NCI-H524 treated with DMSO at 0.1 percent for 48 hours (cell line): ENCODE data around the gene PLCD4.

Experiments used
- DNase-seq: peaks from one replicate; lab custom pipeline; 2025; lab: John Stamatoyannopoulos, UW

The PLCD4 gene

GRCh38 chr2:218621007-218621406, 13.3 kb downstream of the PLCD4 start:
- DNase-seq = no peak

GRCh38 chr2:218622606-218623365, 15.1 kb downstream of the PLCD4 start:
- DNase-seq = no peak

GRCh38 chr2:218623366-218623705, 15.6 kb downstream of the PLCD4 start:
- DNase-seq = no peak

GRCh38 chr2:218626369-218626768, 18.7 kb downstream of the PLCD4 start:
- no peak for DNase-seq

DNA sequence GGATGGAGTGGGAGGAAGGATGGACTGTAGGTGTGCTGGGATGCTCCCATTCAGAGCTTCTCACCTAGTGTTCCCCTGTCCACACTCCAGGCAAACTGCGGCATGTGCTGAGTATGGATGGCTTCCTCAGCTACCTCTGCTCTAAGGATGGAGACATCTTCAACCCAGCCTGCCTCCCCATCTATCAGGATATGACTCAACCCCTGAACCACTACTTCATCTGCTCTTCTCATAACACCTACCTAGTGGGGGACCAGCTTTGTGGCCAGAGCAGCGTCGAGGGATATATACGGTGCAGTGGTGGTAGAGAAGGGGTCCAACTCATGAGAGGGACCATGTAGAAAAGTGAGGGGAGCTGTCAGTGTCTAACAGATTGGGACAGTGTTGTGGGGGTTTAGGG, 20.2 kb downstream of the PLCD4 start:
- DNase-seq = no peak

DNA sequence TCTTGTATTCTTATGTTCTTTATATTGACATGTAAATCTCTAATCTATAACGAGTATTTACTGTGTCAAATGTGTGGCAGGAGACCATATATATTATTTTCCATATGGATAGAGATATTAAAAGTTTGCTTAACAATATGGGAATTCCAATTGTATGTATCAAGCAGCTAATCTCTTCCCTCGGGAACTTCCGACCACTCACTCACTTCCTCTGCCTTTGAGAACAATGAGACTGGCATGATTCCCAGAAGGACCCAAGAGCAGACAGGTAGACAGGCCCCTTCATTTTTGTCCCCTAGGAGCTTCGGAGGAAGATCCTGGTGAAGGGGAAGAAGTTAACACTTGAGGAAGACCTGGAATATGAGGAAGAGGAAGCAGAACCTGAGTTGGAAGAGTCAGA, 24.1 kb downstream of the PLCD4 start:
- no peak for DNase-seq

DNA sequence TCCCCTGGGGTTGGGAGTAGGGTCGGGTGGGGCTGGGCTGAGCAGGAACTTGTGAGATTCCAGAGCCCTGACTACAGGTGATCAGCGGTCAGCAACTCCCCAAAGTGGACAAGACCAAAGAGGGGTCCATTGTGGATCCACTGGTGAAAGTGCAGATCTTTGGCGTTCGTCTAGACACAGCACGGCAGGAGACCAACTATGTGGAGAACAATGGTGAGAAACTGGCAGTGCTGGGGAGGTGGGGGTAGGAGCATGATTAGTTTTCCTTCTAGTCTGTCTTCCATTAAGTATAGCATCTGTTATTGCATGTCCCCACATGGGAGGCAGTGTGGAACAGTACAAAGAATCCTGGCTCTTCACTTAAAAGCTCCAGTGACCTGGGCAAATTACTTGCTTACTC, 28.0 kb downstream of the PLCD4 start:
- DNase-seq = no peak

GRCh38 chr2:218638372-218638771, 30.7 kb downstream of the PLCD4 start:
- DNase-seq = no peak

- no peak for DNase-seq
These were observed 34.5 kb downstream of the PLCD4 start for GRCh38 chr2:218642121-218642656.

DNA sequence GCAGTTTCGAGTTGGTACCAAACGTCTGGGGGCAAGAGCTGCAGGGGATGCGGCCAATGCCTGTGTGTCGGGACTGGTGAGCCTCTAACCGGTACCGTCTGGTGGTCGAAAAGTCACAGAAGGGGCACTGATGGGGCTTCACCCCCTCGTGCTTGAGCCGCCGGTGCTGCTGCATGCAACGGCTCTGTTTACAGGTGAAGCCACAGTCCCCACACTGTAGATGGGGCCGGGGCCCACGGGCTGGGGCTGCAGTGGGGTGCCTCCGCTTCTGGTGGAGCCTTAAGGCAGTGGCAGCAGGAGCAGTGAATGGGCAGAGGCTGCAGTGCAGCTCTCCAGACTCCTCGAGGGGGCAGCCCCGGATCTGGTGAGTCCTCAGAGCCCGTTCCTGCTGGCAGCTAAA, 35.1 kb downstream of the PLCD4 start:
- no peak for DNase-seq

GRCh38 chr2:218643751-218644310, 36.1 kb downstream of the PLCD4 start:
- DNase-seq = no peak

DNA sequence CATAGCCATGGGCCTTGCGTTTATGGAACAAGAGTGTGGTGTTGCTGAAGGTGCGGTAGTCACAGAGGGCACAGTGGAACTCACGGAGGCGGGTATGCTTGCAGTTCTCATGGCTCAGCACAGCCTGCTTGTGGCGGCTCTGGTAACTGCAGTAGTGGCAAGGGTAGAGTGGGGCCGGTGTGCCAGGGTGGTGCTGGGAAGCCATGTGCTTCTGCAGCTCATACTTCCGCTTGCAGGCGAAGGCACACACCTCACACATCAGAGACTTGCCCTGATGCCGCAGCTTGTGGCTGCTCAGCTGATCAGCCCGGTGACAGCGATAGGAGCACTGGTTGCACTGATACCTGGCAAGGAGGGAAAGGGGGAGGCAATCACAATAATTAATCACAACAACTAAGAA, 37.0 kb downstream of the PLCD4 start:
- no peak for DNase-seq

DNA sequence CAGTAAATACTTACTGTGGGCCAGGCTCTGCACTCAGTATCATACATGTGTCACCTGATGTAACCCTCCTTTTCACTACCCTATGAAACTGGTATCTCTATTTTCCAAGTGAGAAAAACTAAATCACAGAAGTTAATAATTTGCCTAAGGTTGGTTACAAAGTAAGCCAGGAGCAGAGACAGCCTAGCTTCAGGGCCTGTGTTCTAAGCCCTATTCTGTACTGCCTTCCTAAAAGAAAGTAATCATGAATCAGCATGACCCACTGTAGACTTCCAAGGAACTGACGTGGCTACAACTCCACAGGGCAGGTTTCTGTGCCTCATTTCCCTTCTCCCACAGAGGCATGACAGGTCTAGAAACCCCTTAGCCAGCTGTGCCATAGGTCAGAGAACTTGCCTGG, 37.4 kb downstream of the PLCD4 start:
- DNase-seq = no peak

DNA sequence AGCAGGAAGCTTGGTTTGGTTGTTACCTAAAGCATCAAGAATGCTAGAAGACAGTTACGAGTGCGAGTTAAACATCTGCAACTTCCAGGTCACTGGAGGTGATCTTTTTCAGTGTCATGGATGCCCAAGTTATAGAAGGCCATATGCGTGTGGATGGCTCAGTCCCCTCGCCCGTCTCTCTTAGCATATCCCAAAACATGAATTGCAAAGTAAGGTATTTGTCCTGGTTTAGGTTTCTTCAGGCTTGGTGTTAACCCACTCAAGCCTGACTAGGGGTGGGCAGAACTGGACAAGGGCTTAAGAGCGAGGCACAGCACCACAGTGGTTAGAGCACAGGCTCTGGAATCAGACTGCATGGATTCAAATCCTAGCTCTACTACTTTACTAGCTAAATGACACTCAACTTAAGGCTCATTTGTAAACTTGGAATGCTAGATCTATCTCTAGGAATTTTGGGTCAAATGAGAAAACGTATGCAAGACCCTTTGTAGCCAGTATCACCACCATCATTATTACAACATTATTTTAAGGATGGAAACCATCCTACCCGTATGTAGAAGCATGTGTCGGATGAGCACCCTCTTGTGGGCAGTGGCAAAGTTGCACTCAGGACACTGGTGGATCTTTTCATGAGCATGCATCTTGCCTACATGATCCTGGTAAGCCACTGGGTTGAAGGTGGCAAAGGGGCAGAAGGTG, 40.5 kb downstream of the PLCD4 start:
- DNase-seq = no peak

DNA sequence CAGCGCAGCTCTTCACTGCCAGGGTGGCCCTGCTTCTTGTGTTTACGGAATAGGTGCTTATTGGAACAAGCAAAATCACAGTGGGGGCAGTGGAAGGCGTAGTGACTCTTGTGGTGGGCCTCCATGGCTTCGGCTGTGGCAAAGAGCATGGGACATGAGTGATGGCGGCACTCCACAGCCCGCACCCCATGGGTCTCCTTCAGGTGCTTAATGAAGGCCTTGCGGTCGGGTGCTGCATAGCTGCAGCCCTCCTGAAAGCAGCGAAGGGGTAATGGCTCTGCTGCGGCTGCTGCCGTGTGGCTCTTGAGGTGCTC, 41.0 kb downstream of the PLCD4 start:
- no peak for DNase-seq

DNA sequence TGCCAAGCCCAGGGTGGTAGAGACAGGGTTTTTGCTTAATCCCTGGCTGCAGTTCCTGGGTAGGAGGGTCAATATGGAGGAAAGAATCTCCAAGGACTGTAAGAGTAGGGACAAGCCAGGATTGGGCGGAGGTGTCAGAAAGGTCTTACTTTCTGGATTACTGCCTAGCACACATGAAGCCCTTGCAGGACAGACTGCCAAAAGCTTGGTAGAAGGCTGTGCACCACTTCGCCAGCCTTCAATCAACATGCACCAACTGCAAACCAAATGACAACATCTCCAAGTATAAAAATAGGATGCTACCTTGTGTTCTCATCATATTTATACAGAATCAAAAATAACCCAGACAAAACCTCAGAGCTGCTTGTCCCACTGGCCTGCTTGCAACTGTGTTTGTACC, 48.1 kb downstream of the PLCD4 start:
- DNase-seq = no peak

- no peak for DNase-seq
These were observed 51.1 kb downstream of the PLCD4 start for GRCh38 chr2:218658671-218659257.

DNA sequence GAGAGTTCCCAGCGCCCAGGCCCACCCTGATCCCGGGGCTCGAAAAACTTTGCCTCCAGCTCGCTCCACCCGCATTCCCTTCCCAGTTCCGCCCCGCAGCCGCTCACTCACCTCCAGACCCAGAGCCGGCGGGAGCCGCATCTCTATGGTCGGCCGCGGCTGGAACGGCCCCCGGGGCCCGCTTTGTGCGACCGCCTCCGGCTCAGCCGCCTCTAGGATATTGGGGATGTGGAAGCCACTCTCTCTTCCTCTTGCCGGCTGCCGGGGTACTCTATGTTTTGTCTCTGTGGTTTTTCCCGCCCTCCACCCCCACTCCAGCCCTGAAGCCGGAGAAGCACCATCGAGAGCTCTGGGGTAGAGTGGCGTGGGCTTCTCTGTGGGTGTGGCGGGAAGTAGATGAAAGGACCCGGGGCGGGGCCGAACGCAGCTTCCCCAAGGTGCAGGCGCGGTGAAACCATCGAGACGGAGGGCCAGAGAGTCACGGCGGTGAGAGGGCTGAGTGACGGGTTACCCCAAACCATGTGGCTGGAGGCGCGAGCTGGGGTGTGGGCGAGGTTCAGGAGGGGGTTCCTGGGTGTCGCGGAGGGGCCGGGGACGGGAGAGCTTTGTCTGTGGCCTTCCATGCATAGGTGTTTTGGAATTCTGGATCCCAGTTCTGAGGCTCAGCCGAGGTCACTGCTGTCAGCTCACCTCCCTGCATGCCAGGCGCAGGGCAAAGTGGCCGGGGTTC, 51.7 kb downstream of the PLCD4 start, which contains the start of the genes BCS1L and ZNF142:
TSS of gene BCS1L (plus strand) at position 426 of the 730 bp plus-strand sequence. CDS start 1,305 bp downstream, outside the sequence.
TSS of gene ZNF142 (minus strand) at position 366 of the 730 bp plus-strand sequence. CDS start 3,194 bp downstream, outside the sequence.
- DNase-seq = peak; percentile 83

DNA sequence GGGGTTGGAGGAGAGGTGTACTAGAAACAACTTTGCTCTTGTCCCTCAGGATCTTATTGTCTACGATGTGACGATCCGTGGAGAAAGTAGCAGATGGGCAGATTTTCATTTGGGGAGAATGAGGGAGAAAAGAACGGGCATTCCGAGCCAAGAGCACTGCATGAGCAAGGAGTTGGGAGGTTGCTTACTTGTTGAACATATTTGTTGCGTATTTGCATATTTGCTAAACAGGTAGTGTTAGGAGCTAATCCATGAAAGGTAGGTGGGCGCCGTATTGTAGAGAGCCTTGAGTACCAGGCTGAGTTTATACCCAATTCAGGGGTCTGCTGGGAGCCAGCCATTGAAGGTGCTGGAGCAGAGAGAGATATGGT, 52.3 kb downstream of the PLCD4 start:
- no peak for DNase-seq

- DNase-seq = no peak
These were observed 54.7 kb downstream of the PLCD4 start for GRCh38 chr2:218662377-218662776.

- DNase-seq = no peak
These were observed 55.1 kb downstream of the PLCD4 start for GRCh38 chr2:218662827-218663226.

DNA sequence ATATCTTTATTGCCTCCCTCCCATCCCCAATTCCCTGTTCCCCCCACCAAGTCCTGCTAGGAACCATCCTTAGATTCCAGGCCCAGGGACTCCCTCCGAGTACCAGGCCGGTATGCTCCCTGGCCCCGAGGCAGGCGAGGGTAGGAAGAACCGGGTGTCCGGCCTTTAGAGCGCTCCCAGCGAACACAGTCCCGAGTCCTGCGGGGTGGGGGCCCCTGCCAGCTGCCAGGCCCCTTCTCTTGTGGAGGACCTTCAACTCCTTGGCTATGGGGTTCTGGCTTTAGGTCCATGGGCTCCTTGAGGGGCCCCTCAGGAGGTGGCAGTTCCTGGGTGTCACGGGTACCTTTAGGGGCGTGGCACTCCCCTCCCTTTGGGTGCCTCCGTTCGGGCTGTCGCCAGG, 56.2 kb downstream of the PLCD4 start:
- no peak for DNase-seq
